GM12874 (cell line): Measurements from ENCODE around the gene OXNAD1.

ENCODE experiments used
- CTCF ChIP-seq: IDR thresholded peaks from 2 replicates; pipeline ENCODE4 v1.5.1; 2011; ENCODE audit warnings: low read depth, mild to moderate bottlenecking, control low read depth, low read length, moderate library complexity; ENCODE audit not compliant: insufficient read depth

OXNAD1 gene

GRCh38 chr3:16264708-16265454 lies at the start of gene OXNAD1, which contains the start of gene DPH3:
TSS of gene OXNAD1 (plus strand) at chr3:16265212. CDS start at chr3:16270953, 5,741 bp downstream.
TSS of gene DPH3 (minus strand) at chr3:16264943. CDS start at chr3:16264876, 67 bp downstream.
- TF ChIP-seq CTCF: no peak

- TF ChIP-seq CTCF: no peak
These were observed 48.6 kb upstream of the OXNAD1 start for GRCh38 chr3:16216373-16216935.

- TF ChIP-seq CTCF: no peak
These were observed 45.2 kb upstream of the OXNAD1 start for GRCh38 chr3:16219777-16220176.

GRCh38 chr3:16221990-16222389 lies 43.0 kb upstream of the OXNAD1 start:
- no peak for TF ChIP-seq CTCF

- TF ChIP-seq CTCF: no peak
These were observed 42.5 kb upstream of the OXNAD1 start for GRCh38 chr3:16222547-16222946.

GRCh38 chr3:16224325-16224724 lies 40.7 kb upstream of the OXNAD1 start:
- TF ChIP-seq CTCF: no peak

- TF ChIP-seq CTCF: no peak
These were observed 37.4 kb upstream of the OXNAD1 start for GRCh38 chr3:16227566-16227965.
